ENCODE data around the gene SLC12A6.

The SLC12A6 gene

DNA sequence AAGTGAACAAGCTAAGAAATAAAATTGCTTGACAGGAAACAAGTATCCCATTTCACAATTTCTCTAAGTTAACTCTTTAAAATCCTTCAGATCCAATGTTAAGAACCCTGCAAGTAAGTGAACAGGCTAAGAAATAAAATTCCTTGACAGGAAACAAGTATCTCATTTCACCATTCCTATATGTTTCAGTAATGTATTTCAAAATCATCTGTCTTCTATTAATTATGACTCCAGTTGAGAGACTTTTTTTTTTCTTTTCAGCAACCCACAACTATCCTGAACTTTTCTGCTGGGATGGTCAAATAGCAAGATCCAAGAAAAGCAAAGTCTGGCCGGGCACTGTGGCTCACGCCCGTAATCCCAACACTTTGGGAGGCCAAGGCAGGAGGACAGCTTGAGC is 2.4 kb upstream of the SLC12A6 start:
- H3K27ac ChIP-seq = no peak overlapping the region
- TF ChIP-seq CTCF (IDR thresholded peaks at IDR 0.05) (no peak), ZFX (IDR thresholded peaks at IDR 0.05; ENCODE audit: borderline replicate concordance) (no peak)

- TF ChIP-seq ZFX (IDR thresholded peaks at IDR 0.05; ENCODE audit: borderline replicate concordance) (no peak), CTCF (IDR thresholded peaks at IDR 0.05) (no peak)
- no peak overlapping the region for H3K27ac ChIP-seq
Measured at GRCh38 chr15:34338347-34338746, 766 bp upstream of the SLC12A6 start.

- TF ChIP-seq CTCF (IDR thresholded peaks at IDR 0.05) (no peak), ZFX (IDR thresholded peaks at IDR 0.05; ENCODE audit: borderline replicate concordance) (no peak)
Measured at GRCh38 chr15:34336991-34337556, 507 bp downstream of the SLC12A6 start.

DNA sequence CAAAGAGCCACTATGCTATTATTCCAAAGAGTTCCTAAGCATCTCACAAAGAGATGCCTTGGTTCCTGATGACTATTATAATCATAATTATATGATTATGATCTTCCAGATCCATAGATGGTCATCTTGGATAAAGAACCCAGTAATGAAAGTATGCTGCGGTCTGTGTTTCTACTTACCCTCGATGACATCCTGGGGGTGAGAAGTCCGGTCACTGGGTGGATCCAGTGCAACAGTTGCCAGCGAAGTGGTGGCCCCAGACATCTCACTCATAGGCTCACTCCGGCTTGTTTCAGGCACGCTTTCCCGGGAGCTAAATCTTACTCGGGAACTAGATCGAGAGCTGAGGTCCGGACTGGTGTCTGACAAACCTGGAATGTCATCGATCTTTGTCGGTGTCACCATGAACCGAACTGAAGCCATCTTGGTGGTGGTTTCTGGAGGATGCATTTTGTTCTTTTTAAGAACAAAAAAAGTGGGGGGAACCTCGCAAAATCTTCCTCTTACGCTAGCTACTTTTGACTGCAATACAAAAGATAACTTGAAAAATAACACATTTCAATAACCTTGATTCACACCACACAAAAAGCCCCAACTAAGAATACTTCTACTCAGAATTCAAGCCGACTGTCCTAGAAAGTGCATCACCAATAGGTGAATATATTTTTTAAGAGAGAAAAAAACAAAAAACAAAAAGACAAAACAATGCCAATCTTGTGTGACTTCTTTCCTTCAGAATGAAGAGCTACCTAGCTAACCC is 1.2 kb downstream of the SLC12A6 start:
- H3K27ac ChIP-seq = no peak overlapping the region
- TF ChIP-seq ZFX (IDR thresholded peaks at IDR 0.05; ENCODE audit: borderline replicate concordance) (no peak), CTCF (IDR thresholded peaks at IDR 0.05) (no peak)

More at GRCh38 chr15:34336991-34337556, 507 bp downstream of the SLC12A6 start:
- peak overlapping the region; percentile 56; the same call in 1 of the 2 replicates for H3K27ac ChIP-seq

GRCh38 chr15:34335176-34336032 is 2.2 kb downstream of the SLC12A6 start:
- H3K27ac ChIP-seq = no peak overlapping the region
- TF ChIP-seq CTCF (IDR thresholded peaks at IDR 0.05) (no peak), ZFX (IDR thresholded peaks at IDR 0.05; ENCODE audit: borderline replicate concordance) (no peak)

DNA sequence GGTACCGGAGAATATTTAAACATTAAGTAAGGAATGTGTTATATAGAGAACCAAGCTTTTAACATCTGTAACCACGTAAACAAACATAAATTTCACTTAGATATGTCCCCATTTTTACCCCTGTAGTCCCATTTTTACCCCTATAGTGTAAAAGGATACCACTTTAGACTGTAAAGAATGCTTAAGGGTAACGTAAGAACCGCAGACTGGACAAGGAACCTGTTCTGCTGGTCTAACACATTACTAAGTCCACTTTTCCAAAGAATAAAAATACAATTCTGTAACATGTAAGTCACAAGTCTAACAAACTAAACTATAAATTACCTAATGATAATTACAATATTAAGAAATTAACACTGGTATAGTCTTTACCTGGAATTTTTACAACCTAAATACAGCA is 2.9 kb downstream of the SLC12A6 start:
- no peak overlapping the region for H3K27ac ChIP-seq
- TF ChIP-seq ZFX (IDR thresholded peaks at IDR 0.05; ENCODE audit: borderline replicate concordance) (no peak), CTCF (IDR thresholded peaks at IDR 0.05) (no peak)
